GM23248 (cell line): ENCODE results near the gene ZNF778. TPM values are rescaled to one million over a fixed set of nuclear protein-coding genes. Genes with fewer than 3 reads are reported as not detected.
A peak's percentile ranks its signal among the peaks of the same experiment; 100 is the strongest.

ENCODE experiments used
- DNase-seq: peaks from one replicate; pipeline ENCODE4 v3.0.0-alpha.2; 2015
- H2AFZ ChIP-seq: fragments of 200-600 bp; sonication (generic); 2 replicates; pipeline ENCODE4 v1.6.1; 2016; ENCODE audit warnings: antibody characterized with exemption
- H3F3A ChIP-seq: fragments of 200-600 bp; sonication (generic); 2 replicates; pipeline ENCODE4 v1.6.1; 2016; ENCODE audit warnings: mild to moderate bottlenecking, antibody characterized with exemption, mixed run types; ENCODE audit not compliant: insufficient read depth
- H3K27ac ChIP-seq: fragments of 200-600 bp; sonication (generic); 2 replicates; pipeline ENCODE4 v1.5.1; 2016; ENCODE audit warnings: mild to moderate bottlenecking
- H3K27me3 ChIP-seq: fragments of 200-600 bp; sonication (generic); replicated peaks from 2 replicates; pipeline ENCODE4 v1.6.1; 2016; ENCODE audit warnings: mild to moderate bottlenecking; ENCODE audit not compliant: insufficient read depth
- H3K36me3 ChIP-seq: fragments of 200-600 bp; sonication (generic); 2 replicates; pipeline ENCODE4 v1.6.1; 2016; ENCODE audit warnings: low read depth, mild to moderate bottlenecking
- H3K4me1 ChIP-seq: fragments of 200-600 bp; sonication (generic); 2 replicates; pipeline ENCODE4 v1.6.1; 2016; ENCODE audit warnings: mild to moderate bottlenecking; ENCODE audit not compliant: insufficient read depth
- H3K4me2 ChIP-seq: fragments of 200-600 bp; sonication (generic); one replicate; pipeline ENCODE4 v1.6.1; 2016; ENCODE audit warnings: mild to moderate bottlenecking; ENCODE audit not compliant: unreplicated experiment
- H3K4me3 ChIP-seq: fragments of 200-600 bp; sonication (generic); 2 replicates; pipeline ENCODE4 v1.5.1; 2016; ENCODE audit warnings: mild to moderate bottlenecking
- H3K79me2 ChIP-seq: fragments of 200-600 bp; sonication (generic); 2 replicates; pipeline ENCODE4 v1.6.1; 2016; ENCODE audit warnings: mild to moderate bottlenecking; ENCODE audit not compliant: insufficient read depth
- H3K9ac ChIP-seq: fragments of 200-600 bp; sonication (generic); 2 replicates; pipeline ENCODE4 v1.6.1; 2016; ENCODE audit warnings: mild to moderate bottlenecking
- H3K9me2 ChIP-seq: fragments of 200-600 bp; sonication (generic); 2 replicates; pipeline ENCODE4 v1.6.1; 2016; ENCODE audit warnings: mixed run types, mild to moderate bottlenecking, moderate library complexity; ENCODE audit not compliant: insufficient read depth
- H3K9me3 ChIP-seq: fragments of 200-600 bp; sonication (generic); one replicate; pipeline ENCODE4 v1.6.1; 2017; ENCODE audit warnings: low read depth
- H4K20me1 ChIP-seq: fragments of 200-600 bp; sonication (generic); 2 replicates; pipeline ENCODE4 v1.6.0; 2016; ENCODE audit not compliant: insufficient read depth
- EZH2 ChIP-seq: fragments of 200-600 bp; sonication (generic); IDR thresholded peaks from 2 replicates; pipeline ENCODE4 v1.6.1; 2018; ENCODE audit warnings: antibody characterized with exemption, mild to moderate bottlenecking; ENCODE audit not compliant: insufficient read depth, poor library complexity, severe bottlenecking
- EZH2phosphoT487 ChIP-seq: fragments of 200-600 bp; sonication (generic); IDR thresholded peaks from 2 replicates; pipeline ENCODE4 v1.6.1; 2018; ENCODE audit warnings: antibody characterized with exemption, moderate library complexity, mild to moderate bottlenecking, low read depth; ENCODE audit not compliant: insufficient read depth
- WGBS, 2 experiments: methylation state at CpG; one replicate each; pipeline ENCODE4 v1.1.6; 2015 to 2017; ENCODE audit warnings: low lambda C conversion rate in 2 of 2, low coverage in 1 of 2; ENCODE audit errors: missing lambda C conversion rate in 2 of 2; 5-methylcytosine and 5-hydroxymethylcytosine counted together
- in situ Hi-C: fragments of 300-500 bp; cut with MboI; formaldehyde crosslinking; loops from 2 replicates; pipeline ENCODE4 v1.15.0; 2020
- polyA plus RNA-seq: library from polyadenylated mRNA; unstranded; fragments of >200 nt; fragmentation: Nextera tagmentation; extraction: Ambion mirVana; gene quantifications from 2 replicates; pipeline ENCODE4 v1.2.1, GENCODE V29; 2016
- total RNA-seq: library from RNA; depleted of rRNA; stranded (reverse); fragments of >200 nt; shearing (Covaris generic); gene quantifications from 2 replicates; pipeline ENCODE4 v1.2.3, GENCODE V29; 2014; rRNA removed

Gene ZNF778
- 3.6 and 16.6 TPM in 2 replicates for total RNA-seq
- 3.0 and 4.0 TPM in 2 replicates for polyA plus RNA-seq

- H3F3A ChIP-seq: peaks cover 12% of the 10 kb centered on the region; the same call in 1 of the 2 replicates
- peak; percentile 94 for DNase-seq
- 0 to 1% methylated on average over 74 to 83 of the region's 91 CpGs for WGBS, 2 experiments
- peak within 1 kb of the TSS; percentile 97 for H3K9ac ChIP-seq
- peaks cover 44% of the 10 kb centered on the region for H3K79me2 ChIP-seq
- H4K20me1 ChIP-seq: no peaks in the 10 kb centered on the region
- H3K4me2 ChIP-seq: peak within 1 kb of the TSS; percentile 99
- TF ChIP-seq EZH2: no peak
- no peak for TF ChIP-seq EZH2phosphoT487
- peaks cover 15% of the 10 kb centered on the region; the same call in 1 of the 2 replicates for H3K36me3 ChIP-seq
- no peaks in the 10 kb centered on the region for H3K9me3 ChIP-seq
- peak within 1 kb of the TSS; percentile 89 for H3K4me3 ChIP-seq
- H3K27ac ChIP-seq: peak within 1 kb of the TSS; percentile 91
- H2AFZ ChIP-seq: peak within 1 kb of the TSS; percentile 93
- no peaks in the 10 kb centered on the region for H3K27me3 ChIP-seq
- peaks cover 9% of the 10 kb centered on the region; the same call in 1 of the 2 replicates for H3K4me1 ChIP-seq
- in situ Hi-C loops: no loop called here
- H3K9me2 ChIP-seq: no peaks in the 10 kb centered on the region
Observed at GRCh38 chr16:89217388-89218191, at the start of gene ZNF778. TSS of gene ZNF778 (plus strand) at chr16:89217703. CDS start at chr16:89221128, 3,425 bp downstream.

GRCh38 chr16:89168381-89169189, 48.9 kb upstream of the ZNF778 start:
- in situ Hi-C loops: no loop called here
- WGBS, 2 experiments: 23 to 25% methylated on average over 23 of the region's 23 CpGs

GRCh38 chr16:89169778-89170177, 47.7 kb upstream of the ZNF778 start:
- Histone ChIP-seq H3K9me2 (no peaks in the 10 kb centered on the region), H3K79me2 (no peaks in the 10 kb centered on the region), H3K27ac (no peak overlapping the region), H3K9me3 (no peaks in the 10 kb centered on the region), H3K36me3 (no peaks in the 10 kb centered on the region), H3F3A (no peaks in the 10 kb centered on the region), H3K4me2 (no peak overlapping the region), H3K27me3 (no peaks in the 10 kb centered on the region; the same call in 1 of the 2 replicates), H2AFZ (no peak overlapping the region), H3K4me3 (no peak overlapping the region), H3K4me1 (0 out of 2 replicates have a peak, but pooled peaks cover 3% of the 10 kb centered on the region), H3K9ac (no peak overlapping the region), H4K20me1 (no peaks in the 10 kb centered on the region)
- in situ Hi-C loops: no loop called here
- no peak for DNase-seq
- TF ChIP-seq EZH2 (no peak), EZH2phosphoT487 (no peak)
- 51 to 55% methylated on average over 10 to 14 of the region's 14 CpGs for WGBS, 2 experiments

More at GRCh38 chr16:89168381-89169189, 48.9 kb upstream of the ZNF778 start:
- H4K20me1 ChIP-seq: no peaks in the 10 kb centered on the region
- no peak overlapping the region for H3K27ac ChIP-seq
- H3K27me3 ChIP-seq: no peaks in the 10 kb centered on the region; the same call in 1 of the 2 replicates
- H3K4me1 ChIP-seq: 0 out of 2 replicates have a peak, but pooled peaks cover 3% of the 10 kb centered on the region
- H3K4me3 ChIP-seq: no peak overlapping the region
- no peaks in the 10 kb centered on the region for H3K9me3 ChIP-seq
- no peaks in the 10 kb centered on the region for H3K9me2 ChIP-seq
- TF ChIP-seq EZH2 (no peak), EZH2phosphoT487 (no peak)
- no peak overlapping the region for H3K4me2 ChIP-seq
- H3K9ac ChIP-seq: no peak overlapping the region
- DNase-seq: peak; percentile 39
- no peaks in the 10 kb centered on the region for H3F3A ChIP-seq
- H3K79me2 ChIP-seq: no peaks in the 10 kb centered on the region
- no peak overlapping the region for H2AFZ ChIP-seq
- H3K36me3 ChIP-seq: no peaks in the 10 kb centered on the region
